Neural cell (in vitro differentiated cells): ENCODE data around the gene CDC45. TPM values are rescaled to one million over a fixed set of nuclear protein-coding genes. Genes with fewer than 3 reads are reported as not detected.

Experiments used
- H2AFZ ChIP-seq: fragments of 200-600, 300-800 bp; sonication (generic), shearing (Covaris generic); 2 replicates; pipeline ENCODE4 v1.6.0; 2014; ENCODE audit warnings: low read depth, mild to moderate bottlenecking, antibody characterized with exemption, low read length, moderate library complexity
- H3F3A ChIP-seq: fragments of 200-600 bp; shearing (Covaris generic); 2 replicates; pipeline ENCODE4 v1.6.1; 2016; ENCODE audit warnings: mild to moderate bottlenecking, moderate library complexity, mixed read lengths, antibody characterized with exemption, low read length; ENCODE audit not compliant: insufficient read depth, poor library complexity, severe bottlenecking
- H3K27ac ChIP-seq: fragments of 200-600, 300-800 bp; sonication (generic), shearing (Covaris generic); 2 replicates; pipeline ENCODE4 v1.5.1; 2014; ENCODE audit warnings: mild to moderate bottlenecking, low read length, moderate library complexity
- H3K27me3 ChIP-seq: fragments of 300-800, 200-600 bp; sonication (generic), shearing (Covaris generic); 2 replicates; pipeline ENCODE4 v1.6.0; 2014; ENCODE audit warnings: mild to moderate bottlenecking, low read depth, low read length, moderate library complexity; ENCODE audit not compliant: insufficient read depth
- H3K36me3 ChIP-seq: fragments of 300-800, 200-600 bp; sonication (generic), shearing (Covaris generic); 2 replicates; pipeline ENCODE4 v1.5.1; 2014; ENCODE audit warnings: mild to moderate bottlenecking, antibody characterized with exemption, low read length, moderate library complexity; ENCODE audit not compliant: insufficient read depth
- H3K4me2 ChIP-seq: fragments of 300-800, 200-600 bp; sonication (generic), shearing (Covaris generic); 2 replicates; pipeline ENCODE4 v1.6.0; 2014; ENCODE audit warnings: mild to moderate bottlenecking, low read length
- H3K4me3 ChIP-seq: fragments of 300-800, 200-600 bp; sonication (generic), shearing (Covaris generic); 2 replicates; pipeline ENCODE4 v1.5.1; 2014; ENCODE audit warnings: mild to moderate bottlenecking, low read length, moderate library complexity
- H3K79me2 ChIP-seq: fragments of 200-600 bp; shearing (Covaris generic); replicated peaks from 2 replicates; pipeline ENCODE4 v1.6.0; 2014; ENCODE audit warnings: mild to moderate bottlenecking, low read length, moderate library complexity; ENCODE audit not compliant: insufficient read depth
- H3K9ac ChIP-seq: fragments of 300-800, 200-600 bp; sonication (generic), shearing (Covaris generic); 2 replicates; pipeline ENCODE4 v1.6.1; 2016; ENCODE audit warnings: mild to moderate bottlenecking, low read length, mixed read lengths
- H3K9me2 ChIP-seq: fragments of 200-600 bp; shearing (Covaris generic); 2 replicates; pipeline ENCODE4 v1.6.1; 2016; ENCODE audit warnings: mild to moderate bottlenecking, low read length, mixed read lengths; ENCODE audit not compliant: insufficient read depth
- H3K9me3 ChIP-seq: fragments of 200-600, 300-800 bp; sonication (generic), shearing (Covaris generic); 2 replicates; pipeline ENCODE4 v1.6.1; 2016; ENCODE audit warnings: mild to moderate bottlenecking, mixed run types, low read length, moderate library complexity, mixed read lengths
- H4K20me1 ChIP-seq: fragments of 200-600 bp; shearing (Covaris generic); 2 replicates; pipeline ENCODE4 v1.6.1; 2016; ENCODE audit warnings: mild to moderate bottlenecking, mixed run types; ENCODE audit not compliant: insufficient read depth
- EP300 ChIP-seq: fragments of 450-650 bp; conservative IDR thresholded peaks from 2 replicates; pipeline ENCODE4 v1.6.1; 2014; ENCODE audit warnings: antibody characterized with exemption, mild to moderate bottlenecking, moderate library complexity; ENCODE audit not compliant: poor library complexity, severe bottlenecking
- EZH2 ChIP-seq: fragments of 200-600, 300-800 bp; shearing (Covaris generic), sonication (generic); IDR thresholded peaks from 2 replicates; pipeline ENCODE4 v1.6.1; 2014; ENCODE audit warnings: antibody characterized with exemption, low read length, borderline replicate concordance, mild to moderate bottlenecking; ENCODE audit not compliant: insufficient read depth, poor library complexity, severe bottlenecking
- MXI1 ChIP-seq: fragments of 450-650 bp; conservative IDR thresholded peaks from 2 replicates; pipeline ENCODE4 v1.6.1; 2014; ENCODE audit warnings: antibody characterized with exemption, mild to moderate bottlenecking; ENCODE audit not compliant: poor library complexity, severe bottlenecking
- POLR2AphosphoS5 ChIP-seq: IDR thresholded peaks from 2 replicates; pipeline ENCODE4 v1.6.1; 2012
- RAD21 ChIP-seq: fragments of 450-650 bp; conservative IDR thresholded peaks from 2 replicates; pipeline ENCODE4 v1.6.1; 2014; ENCODE audit warnings: antibody characterized with exemption, mild to moderate bottlenecking, moderate library complexity
- REST ChIP-seq: IDR thresholded peaks from 2 replicates; pipeline ENCODE4 v1.6.1; 2012; ENCODE audit warnings: borderline replicate concordance
- SMC3 ChIP-seq: fragments of 450-650 bp; conservative IDR thresholded peaks from 2 replicates; pipeline ENCODE4 v1.6.1; 2014; ENCODE audit warnings: antibody characterized with exemption, mild to moderate bottlenecking, moderate library complexity; ENCODE audit not compliant: poor library complexity
- TAF1 ChIP-seq: IDR thresholded peaks from 2 replicates; pipeline ENCODE4 v1.6.1; 2012; ENCODE audit warnings: low read depth
- polyA plus RNA-seq: library from polyadenylated mRNA; depleted of rRNA; stranded (reverse); fragments of >200 nt; gene quantifications from 2 replicates; pipeline ENCODE4 v1.2.3, GENCODE V29; 2014
- TF ChIP-seq, protein P1 (sequence below): fragments of 450-650 bp; IDR thresholded peaks from 2 replicates; pipeline ENCODE4 v1.5.1; 2014; ENCODE audit warnings: antibody characterized with exemption, mild to moderate bottlenecking, moderate library complexity; ENCODE audit not compliant: poor library complexity, severe bottlenecking

Gene CDC45
- polyA plus RNA-seq, 1 donor from 2014 or later, result 3.2 TPM

- no peak overlapping the region for H3K4me3 ChIP-seq
- no peaks in the 10 kb centered on the region for H3K36me3 ChIP-seq
- no peaks in the 10 kb centered on the region for H3K79me2 ChIP-seq
- no peak overlapping the region for H3K27ac ChIP-seq
- H3K4me2 ChIP-seq, result no peak overlapping the region
- no peaks in the 10 kb centered on the region for H3K27me3 ChIP-seq
- no peaks in the 10 kb centered on the region for H3F3A ChIP-seq
- no peaks in the 10 kb centered on the region for H4K20me1 ChIP-seq
- no peak overlapping the region for H3K9ac ChIP-seq
- H2AFZ ChIP-seq, result no peak overlapping the region
- TF ChIP-seq EZH2, result no peak
- TF ChIP-seq MXI1, result no peak
- no peak for TF ChIP-seq EP300
- TF ChIP-seq, protein P1, sequence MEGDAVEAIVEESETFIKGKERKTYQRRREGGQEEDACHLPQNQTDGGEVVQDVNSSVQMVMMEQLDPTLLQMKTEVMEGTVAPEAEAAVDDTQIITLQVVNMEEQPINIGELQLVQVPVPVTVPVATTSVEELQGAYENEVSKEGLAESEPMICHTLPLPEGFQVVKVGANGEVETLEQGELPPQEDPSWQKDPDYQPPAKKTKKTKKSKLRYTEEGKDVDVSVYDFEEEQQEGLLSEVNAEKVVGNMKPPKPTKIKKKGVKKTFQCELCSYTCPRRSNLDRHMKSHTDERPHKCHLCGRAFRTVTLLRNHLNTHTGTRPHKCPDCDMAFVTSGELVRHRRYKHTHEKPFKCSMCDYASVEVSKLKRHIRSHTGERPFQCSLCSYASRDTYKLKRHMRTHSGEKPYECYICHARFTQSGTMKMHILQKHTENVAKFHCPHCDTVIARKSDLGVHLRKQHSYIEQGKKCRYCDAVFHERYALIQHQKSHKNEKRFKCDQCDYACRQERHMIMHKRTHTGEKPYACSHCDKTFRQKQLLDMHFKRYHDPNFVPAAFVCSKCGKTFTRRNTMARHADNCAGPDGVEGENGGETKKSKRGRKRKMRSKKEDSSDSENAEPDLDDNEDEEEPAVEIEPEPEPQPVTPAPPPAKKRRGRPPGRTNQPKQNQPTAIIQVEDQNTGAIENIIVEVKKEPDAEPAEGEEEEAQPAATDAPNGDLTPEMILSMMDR, result no peak
- no peak for TF ChIP-seq SMC3
- TF ChIP-seq POLR2AphosphoS5, result no peak
- TF ChIP-seq REST, result no peak
- TF ChIP-seq TAF1, result no peak
- H3K9me2 ChIP-seq, result no peaks in the 10 kb centered on the region
- no peaks in the 10 kb centered on the region for H3K9me3 ChIP-seq
These were observed 28.5 kb downstream of the CDC45 start for GRCh38 chr22:19508024-19508776.

DNA sequence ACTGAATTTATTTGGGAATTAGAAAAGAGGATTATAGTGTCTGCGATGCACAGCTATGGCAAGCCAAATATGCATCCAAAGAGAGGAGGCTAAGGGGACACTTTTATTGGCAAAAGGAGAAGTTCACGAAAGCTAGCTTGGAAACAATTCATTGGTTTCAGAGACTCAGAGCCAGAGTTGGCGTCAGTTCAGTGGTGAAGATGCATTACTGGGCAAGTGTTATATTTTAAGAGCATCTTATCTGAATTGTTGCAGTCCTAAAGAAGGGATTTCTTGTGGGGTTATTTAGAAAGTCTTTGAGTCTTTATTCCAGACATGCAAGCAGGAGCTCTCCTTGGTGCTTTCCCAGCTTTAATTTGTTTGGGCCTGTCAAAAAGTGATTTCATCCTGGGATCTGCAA, 29.5 kb downstream of the CDC45 start:
- Histone ChIP-seq H3K9me3 (no peaks in the 10 kb centered on the region), H3K79me2 (no peaks in the 10 kb centered on the region), H3K27ac (no peak overlapping the region), H3K4me2 (no peak overlapping the region), H3F3A (no peaks in the 10 kb centered on the region), H2AFZ (no peak overlapping the region), H3K27me3 (no peaks in the 10 kb centered on the region), H3K9ac (no peak overlapping the region), H3K4me3 (no peak overlapping the region), H4K20me1 (no peaks in the 10 kb centered on the region), H3K36me3 (no peaks in the 10 kb centered on the region), H3K9me2 (no peaks in the 10 kb centered on the region)
- TF ChIP-seq POLR2AphosphoS5 (no peak), EP300 (no peak), REST (no peak), SMC3 (no peak), RAD21 (no peak), MXI1 (no peak), TAF1 (no peak), EZH2 (no peak)
- TF ChIP-seq, protein P1, result no peak
